ENCODE data around the gene CCDC82.
A peak's percentile ranks its signal among the peaks of the same experiment; 100 is the strongest.

CCDC82 gene

DNA sequence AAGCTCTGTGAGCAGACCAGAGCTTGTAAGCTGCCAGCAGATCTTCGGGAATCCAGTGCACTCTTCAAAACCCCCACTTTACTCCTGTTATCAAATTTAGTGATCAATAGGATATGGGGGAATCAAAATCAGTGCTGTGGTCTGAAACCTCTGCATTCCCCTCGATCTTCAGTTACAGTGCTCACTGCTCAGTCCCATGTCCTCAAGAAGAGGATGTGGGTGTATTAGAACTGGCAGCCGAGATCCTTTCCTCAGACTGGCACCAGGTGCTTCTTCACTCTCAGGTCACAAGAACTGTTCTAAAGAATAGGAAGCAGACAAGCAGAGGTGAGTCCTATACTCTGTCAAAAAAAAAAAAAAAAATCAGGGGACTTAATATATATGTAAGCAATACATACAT lies 31.4 kb downstream of the CCDC82 start:
- H3K4me3 ChIP-seq (ENCODE audit: low read length): no peak overlapping the region
- no peak overlapping the region for H3K9ac ChIP-seq (ENCODE audit: low read length)
- no peak overlapping the region for H3K27ac ChIP-seq (ENCODE audit: low read length)
- no peaks in the 10 kb centered on the region for H3K27me3 ChIP-seq (ENCODE audit: control insufficient read depth, insufficient read depth, low read length)
- H3K4me1 ChIP-seq (ENCODE audit: control insufficient read depth, low read depth, low read length): no peaks in the 10 kb centered on the region
- H3K36me3 ChIP-seq (ENCODE audit: control insufficient read depth, low read depth, low read length): no peaks in the 10 kb centered on the region
- no peaks in the 10 kb centered on the region for H3K9me3 ChIP-seq (ENCODE audit: control insufficient read depth, low read depth, low read length)

- H3K36me3 ChIP-seq (ENCODE audit: control insufficient read depth, low read depth, low read length): no peaks in the 10 kb centered on the region
- H3K9me3 ChIP-seq (ENCODE audit: control insufficient read depth, low read depth, low read length): no peaks in the 10 kb centered on the region
- no peak overlapping the region for H3K9ac ChIP-seq (ENCODE audit: low read length)
- H3K27ac ChIP-seq (ENCODE audit: low read length): no peak overlapping the region
- no peaks in the 10 kb centered on the region for H3K27me3 ChIP-seq (ENCODE audit: control insufficient read depth, insufficient read depth, low read length)
- H3K4me3 ChIP-seq (ENCODE audit: low read length): no peak overlapping the region
- no peaks in the 10 kb centered on the region for H3K4me1 ChIP-seq (ENCODE audit: control insufficient read depth, low read depth, low read length)
Measured at GRCh38 chr11:96357794-96358193, 31.9 kb downstream of the CCDC82 start.

- H3K9me3 ChIP-seq (ENCODE audit: control insufficient read depth, low read depth, low read length): no peaks in the 10 kb centered on the region
- H3K9ac ChIP-seq (ENCODE audit: low read length): no peak overlapping the region
- H3K36me3 ChIP-seq (ENCODE audit: control insufficient read depth, low read depth, low read length): no peaks in the 10 kb centered on the region
- no peaks in the 10 kb centered on the region for H3K4me1 ChIP-seq (ENCODE audit: control insufficient read depth, low read depth, low read length)
- H3K4me3 ChIP-seq (ENCODE audit: low read length): no peak overlapping the region
- H3K27ac ChIP-seq (ENCODE audit: low read length): no peak overlapping the region
- H3K27me3 ChIP-seq (ENCODE audit: control insufficient read depth, insufficient read depth, low read length): no peaks in the 10 kb centered on the region
Measured at GRCh38 chr11:96356848-96357247, 32.9 kb downstream of the CCDC82 start.

GRCh38 chr11:96342961-96343711 lies 46.6 kb downstream of the CCDC82 start, which contains the start of gene MAML2:
MAML2 (minus strand) TSS chr11:96343195; CDS start chr11:96341895, 1,300 bp downstream.
- H3K36me3 ChIP-seq (ENCODE audit: control insufficient read depth, low read depth, low read length): no peaks in the 10 kb centered on the region
- peaks cover 12% of the 10 kb centered on the region for H3K27me3 ChIP-seq (ENCODE audit: control insufficient read depth, insufficient read depth, low read length)
- peak within 1 kb of the TSS; percentile 83 for H3K4me3 ChIP-seq (ENCODE audit: low read length)
- peak within 1 kb of the TSS; percentile 73 for H3K9ac ChIP-seq (ENCODE audit: low read length)
- H3K9me3 ChIP-seq (ENCODE audit: control insufficient read depth, low read depth, low read length): no peaks in the 10 kb centered on the region
- H3K4me1 ChIP-seq (ENCODE audit: control insufficient read depth, low read depth, low read length): peaks cover 27% of the 10 kb centered on the region
- H3K27ac ChIP-seq (ENCODE audit: low read length): no peak within 1 kb of the TSS

- peak overlapping the region; percentile 73 for H3K9ac ChIP-seq (ENCODE audit: low read length)
- no peaks in the 10 kb centered on the region for H3K36me3 ChIP-seq (ENCODE audit: control insufficient read depth, low read depth, low read length)
- H3K27ac ChIP-seq (ENCODE audit: low read length): no peak overlapping the region
- H3K9me3 ChIP-seq (ENCODE audit: control insufficient read depth, low read depth, low read length): no peaks in the 10 kb centered on the region
- H3K4me1 ChIP-seq (ENCODE audit: control insufficient read depth, low read depth, low read length): peaks cover 35% of the 10 kb centered on the region
- H3K4me3 ChIP-seq (ENCODE audit: low read length): peak overlapping the region; percentile 83
- H3K27me3 ChIP-seq (ENCODE audit: control insufficient read depth, insufficient read depth, low read length): peaks cover 12% of the 10 kb centered on the region
Measured at GRCh38 chr11:96342014-96342960, 47.4 kb downstream of the CCDC82 start.

- H3K27me3 ChIP-seq (ENCODE audit: control insufficient read depth, insufficient read depth, low read length): peaks cover 12% of the 10 kb centered on the region
- peak overlapping the region; percentile 83 for H3K4me3 ChIP-seq (ENCODE audit: low read length)
- H3K27ac ChIP-seq (ENCODE audit: low read length): no peak overlapping the region
- peaks cover 40% of the 10 kb centered on the region for H3K4me1 ChIP-seq (ENCODE audit: control insufficient read depth, low read depth, low read length)
- no peaks in the 10 kb centered on the region for H3K9me3 ChIP-seq (ENCODE audit: control insufficient read depth, low read depth, low read length)
- H3K36me3 ChIP-seq (ENCODE audit: control insufficient read depth, low read depth, low read length): no peaks in the 10 kb centered on the region
- H3K9ac ChIP-seq (ENCODE audit: low read length): no peak overlapping the region
Measured at GRCh38 chr11:96341211-96342013, 48.3 kb downstream of the CCDC82 start.

DNA sequence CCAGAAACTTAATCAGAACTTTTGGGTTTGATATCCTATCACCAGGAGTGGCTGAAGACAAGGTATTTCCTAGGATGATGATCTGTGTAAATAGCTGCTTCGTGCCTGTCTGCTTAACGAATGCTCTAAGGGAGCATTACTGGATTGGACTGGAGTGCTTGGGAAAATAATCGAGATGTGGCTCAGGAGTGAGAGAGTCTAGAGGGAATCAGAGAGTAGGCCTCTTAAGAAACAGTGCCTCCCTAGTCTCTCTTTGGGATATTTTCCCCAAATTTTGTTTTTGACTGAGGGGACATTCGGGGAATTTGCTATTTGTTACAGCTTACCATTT lies 49.2 kb downstream of the CCDC82 start:
- Histone ChIP-seq H3K4me3 (ENCODE audit: low read length) (no peak overlapping the region), H3K27ac (ENCODE audit: low read length) (no peak overlapping the region), H3K4me1 (ENCODE audit: control insufficient read depth, low read depth, low read length) (peaks cover 49% of the 10 kb centered on the region), H3K9me3 (ENCODE audit: control insufficient read depth, low read depth, low read length) (no peaks in the 10 kb centered on the region), H3K9ac (ENCODE audit: low read length) (no peak overlapping the region), H3K36me3 (ENCODE audit: control insufficient read depth, low read depth, low read length) (no peaks in the 10 kb centered on the region), H3K27me3 (ENCODE audit: control insufficient read depth, insufficient read depth, low read length) (peaks cover 12% of the 10 kb centered on the region)

DNA sequence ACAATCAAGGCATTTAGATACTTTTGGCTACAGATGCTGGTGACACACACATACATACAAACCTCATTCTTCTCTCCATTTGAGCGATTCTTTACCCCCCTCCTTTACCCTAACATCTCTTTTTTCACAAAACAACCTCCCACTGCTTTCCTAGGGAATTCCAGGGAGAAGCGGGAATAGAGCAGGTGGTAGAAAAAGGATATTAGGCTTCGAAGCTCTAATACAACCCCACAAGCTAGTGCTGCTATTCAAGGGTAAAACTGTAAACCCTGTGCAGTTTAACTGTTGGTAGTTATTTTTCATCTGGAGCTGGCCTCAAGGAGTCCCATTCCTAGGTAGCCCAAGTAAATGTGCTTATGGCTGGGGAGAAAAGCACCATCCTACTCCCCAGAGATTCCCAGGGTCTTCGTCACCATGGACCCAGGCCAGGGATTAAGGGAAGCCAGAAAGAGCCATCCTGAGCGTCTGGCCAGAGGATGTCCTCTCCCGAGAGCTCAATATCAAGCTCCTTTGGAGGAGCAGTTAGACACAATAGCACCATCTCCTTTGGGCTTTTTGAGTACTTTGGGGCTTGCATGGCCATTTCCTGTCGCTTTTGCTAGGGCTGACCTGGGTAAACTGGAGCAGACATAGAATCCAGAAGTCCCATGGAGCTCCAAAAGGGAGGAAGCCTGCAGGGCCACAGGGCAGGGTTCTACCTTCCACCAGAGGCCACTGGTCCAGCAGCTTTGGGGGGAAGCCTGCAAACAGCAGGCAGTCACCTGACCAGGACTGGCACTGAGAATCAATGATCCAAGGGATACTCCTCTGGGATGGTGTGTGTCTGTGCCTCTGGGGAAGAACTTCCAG lies 49.8 kb downstream of the CCDC82 start:
- no peak overlapping the region for H3K27ac ChIP-seq (ENCODE audit: low read length)
- no peaks in the 10 kb centered on the region for H3K36me3 ChIP-seq (ENCODE audit: control insufficient read depth, low read depth, low read length)
- H3K4me3 ChIP-seq (ENCODE audit: low read length): no peak overlapping the region
- no peak overlapping the region for H3K9ac ChIP-seq (ENCODE audit: low read length)
- H3K4me1 ChIP-seq (ENCODE audit: control insufficient read depth, low read depth, low read length): peaks cover 51% of the 10 kb centered on the region
- H3K9me3 ChIP-seq (ENCODE audit: control insufficient read depth, low read depth, low read length): no peaks in the 10 kb centered on the region
- H3K27me3 ChIP-seq (ENCODE audit: control insufficient read depth, insufficient read depth, low read length): peaks cover 12% of the 10 kb centered on the region

- Histone ChIP-seq H3K4me3 (ENCODE audit: low read length) (no peak overlapping the region), H3K9me3 (ENCODE audit: control insufficient read depth, low read depth, low read length) (no peaks in the 10 kb centered on the region), H3K27me3 (ENCODE audit: control insufficient read depth, insufficient read depth, low read length) (peaks cover 12% of the 10 kb centered on the region), H3K27ac (ENCODE audit: low read length) (no peak overlapping the region), H3K4me1 (ENCODE audit: control insufficient read depth, low read depth, low read length) (peaks cover 54% of the 10 kb centered on the region), H3K9ac (ENCODE audit: low read length) (no peak overlapping the region), H3K36me3 (ENCODE audit: control insufficient read depth, low read depth, low read length) (no peaks in the 10 kb centered on the region)
Measured at GRCh38 chr11:96338910-96339705, 50.6 kb downstream of the CCDC82 start.
